ENCODE measurements around the gene KMT2E. TPM values are rescaled to one million over a fixed set of nuclear protein-coding genes. Genes with fewer than 3 reads are reported as not detected.

KMT2E gene
- total RNA-seq, 1 donor from 2014 or later = 107 TPM

DNA sequence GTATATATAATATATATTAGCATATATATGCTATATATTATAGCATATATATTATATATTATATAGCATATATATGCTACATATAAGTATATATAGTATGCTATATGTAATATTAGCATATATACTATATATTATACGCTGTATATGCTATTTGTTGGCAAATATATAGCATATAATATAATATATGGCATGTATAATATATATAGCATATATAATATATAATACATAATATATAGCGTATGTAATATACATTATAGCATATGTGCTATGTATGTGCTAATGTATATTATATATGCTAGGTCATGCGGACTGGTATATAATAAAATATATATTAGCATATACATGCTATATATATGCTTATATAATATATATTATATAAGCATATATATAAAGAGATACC lies 72.8 kb downstream of the KMT2E start:
- DNase-seq (ENCODE audit: low spot score, unreplicated experiment) = no peak
- H3K4me3 Mint-ChIP-seq (ENCODE audit: low read depth) = no peak overlapping the region
- TF ChIP-seq, protein P1, sequence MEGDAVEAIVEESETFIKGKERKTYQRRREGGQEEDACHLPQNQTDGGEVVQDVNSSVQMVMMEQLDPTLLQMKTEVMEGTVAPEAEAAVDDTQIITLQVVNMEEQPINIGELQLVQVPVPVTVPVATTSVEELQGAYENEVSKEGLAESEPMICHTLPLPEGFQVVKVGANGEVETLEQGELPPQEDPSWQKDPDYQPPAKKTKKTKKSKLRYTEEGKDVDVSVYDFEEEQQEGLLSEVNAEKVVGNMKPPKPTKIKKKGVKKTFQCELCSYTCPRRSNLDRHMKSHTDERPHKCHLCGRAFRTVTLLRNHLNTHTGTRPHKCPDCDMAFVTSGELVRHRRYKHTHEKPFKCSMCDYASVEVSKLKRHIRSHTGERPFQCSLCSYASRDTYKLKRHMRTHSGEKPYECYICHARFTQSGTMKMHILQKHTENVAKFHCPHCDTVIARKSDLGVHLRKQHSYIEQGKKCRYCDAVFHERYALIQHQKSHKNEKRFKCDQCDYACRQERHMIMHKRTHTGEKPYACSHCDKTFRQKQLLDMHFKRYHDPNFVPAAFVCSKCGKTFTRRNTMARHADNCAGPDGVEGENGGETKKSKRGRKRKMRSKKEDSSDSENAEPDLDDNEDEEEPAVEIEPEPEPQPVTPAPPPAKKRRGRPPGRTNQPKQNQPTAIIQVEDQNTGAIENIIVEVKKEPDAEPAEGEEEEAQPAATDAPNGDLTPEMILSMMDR (IDR thresholded peaks at IDR 0.05; ENCODE audit: unreplicated experiment) = no peak
- H3K9me3 Mint-ChIP-seq (ENCODE audit: low read depth) = no peaks in the 10 kb centered on the region
- H3K27me3 Mint-ChIP-seq = no peaks in the 10 kb centered on the region
- H3K27ac Mint-ChIP-seq = no peak overlapping the region
- H3K36me3 Mint-ChIP-seq (ENCODE audit: insufficient read depth) = peaks cover 38% of the 10 kb centered on the region
- peaks cover 2% of the 10 kb centered on the region for H3K4me1 Mint-ChIP-seq (ENCODE audit: low read depth)

DNA sequence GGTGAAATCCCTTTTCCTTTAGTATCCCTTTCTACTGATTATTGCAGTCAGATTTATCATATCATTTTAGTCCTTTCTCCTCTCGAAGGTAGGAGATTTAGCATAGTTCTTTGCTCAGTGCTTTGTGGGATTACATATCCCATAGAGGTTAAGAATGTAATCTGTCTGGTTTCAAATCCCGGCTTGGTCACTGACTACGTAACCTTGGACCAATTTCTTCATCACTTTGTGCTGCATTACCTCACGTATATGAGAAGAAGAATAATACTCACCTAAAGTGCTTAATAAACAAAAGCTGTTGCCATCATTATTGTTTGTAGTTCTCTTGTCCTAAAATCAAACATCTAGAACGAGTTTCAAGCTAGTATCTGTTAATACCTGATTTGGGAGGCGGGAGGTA lies 74.0 kb downstream of the KMT2E start:
- Mint-ChIP-seq H3K36me3 (ENCODE audit: insufficient read depth) (peaks cover 37% of the 10 kb centered on the region), H3K27me3 (no peaks in the 10 kb centered on the region), H3K27ac (peak overlapping the region; percentile 54), H3K4me1 (ENCODE audit: low read depth) (peaks cover 2% of the 10 kb centered on the region), H3K4me3 (ENCODE audit: low read depth) (no peak overlapping the region), H3K9me3 (ENCODE audit: low read depth) (no peaks in the 10 kb centered on the region)
- TF ChIP-seq, protein P1 (IDR thresholded peaks at IDR 0.05; ENCODE audit: unreplicated experiment) = no peak
- DNase-seq (ENCODE audit: low spot score, unreplicated experiment) = no peak

GRCh38 chr7:105088456-105088855 lies 74.5 kb downstream of the KMT2E start:
- Mint-ChIP-seq H3K4me3 (ENCODE audit: low read depth) (no peak overlapping the region), H3K9me3 (ENCODE audit: low read depth) (no peaks in the 10 kb centered on the region), H3K27me3 (no peaks in the 10 kb centered on the region), H3K27ac (peak overlapping the region; percentile 54), H3K36me3 (ENCODE audit: insufficient read depth) (peaks cover 39% of the 10 kb centered on the region), H3K4me1 (ENCODE audit: low read depth) (peaks cover 2% of the 10 kb centered on the region)
- DNase-seq (ENCODE audit: low spot score, unreplicated experiment) = no peak
- TF ChIP-seq, protein P1 (IDR thresholded peaks at IDR 0.05; ENCODE audit: unreplicated experiment) = no peak

- Mint-ChIP-seq H3K4me3 (ENCODE audit: low read depth) (no peak overlapping the region), H3K36me3 (ENCODE audit: insufficient read depth) (peaks cover 17% of the 10 kb centered on the region), H3K9me3 (ENCODE audit: low read depth) (no peaks in the 10 kb centered on the region), H3K27ac (no peak overlapping the region), H3K27me3 (no peaks in the 10 kb centered on the region), H3K4me1 (ENCODE audit: low read depth) (peaks cover under 1% of the 10 kb centered on the region)
- no peak for DNase-seq (ENCODE audit: low spot score, unreplicated experiment)
- TF ChIP-seq, protein P1 (IDR thresholded peaks at IDR 0.05; ENCODE audit: unreplicated experiment) = no peak
Observed at GRCh38 chr7:105094966-105095365, 81.0 kb downstream of the KMT2E start.

GRCh38 chr7:105096306-105096705 lies 82.3 kb downstream of the KMT2E start:
- TF ChIP-seq, protein P1 (IDR thresholded peaks at IDR 0.05; ENCODE audit: unreplicated experiment) = no peak
- Mint-ChIP-seq H3K4me3 (ENCODE audit: low read depth) (no peak overlapping the region), H3K27ac (peak overlapping the region; percentile 81), H3K9me3 (ENCODE audit: low read depth) (no peaks in the 10 kb centered on the region), H3K27me3 (no peaks in the 10 kb centered on the region), H3K4me1 (ENCODE audit: low read depth) (no peaks in the 10 kb centered on the region), H3K36me3 (ENCODE audit: insufficient read depth) (peaks cover 17% of the 10 kb centered on the region)
- no peak for DNase-seq (ENCODE audit: low spot score, unreplicated experiment)
